GM23338 (cell line): Measurements from ENCODE around the gene RRP36. TPM values are rescaled to one million over a fixed set of nuclear protein-coding genes. Genes with fewer than 3 reads are reported as not detected.

ENCODE experiments used
- ATAC-seq: fragments of 200-7000 bp; cut with Tn5 transposase; 3 replicates; pipeline ENCODE4 v1.9.1; 2020
- DNase-seq: peaks from one replicate; pipeline ENCODE4 v3.0.0-alpha.2; 2015; ENCODE audit warnings: low spot score
- H2AFZ ChIP-seq: fragments of 200-600 bp; sonication (generic); 2 replicates; pipeline ENCODE4 v1.8.0; 2016; ENCODE audit warnings: antibody characterized with exemption, mild to moderate bottlenecking, moderate library complexity
- H3F3A ChIP-seq: fragments of 200-600 bp; sonication (generic); replicated peaks from 2 replicates; pipeline ENCODE4 v1.8.0; 2017; ENCODE audit warnings: antibody characterized with exemption, mixed run types, low read depth
- H3K27ac ChIP-seq: fragments of 200-600 bp; sonication (generic); 2 replicates; pipeline ENCODE4 v1.6.1; 2016; ENCODE audit warnings: low read depth
- H3K27me3 ChIP-seq: fragments of 200-600 bp; sonication (generic); 2 replicates; pipeline ENCODE4 v1.8.0; 2016; ENCODE audit warnings: mild to moderate bottlenecking, mixed run types, moderate library complexity; ENCODE audit not compliant: insufficient read depth
- H3K36me3 ChIP-seq: fragments of 200-600 bp; sonication (generic); 2 replicates; pipeline ENCODE4 v1.8.0; 2016; ENCODE audit warnings: mild to moderate bottlenecking; ENCODE audit not compliant: insufficient read depth
- H3K4me1 ChIP-seq: fragments of 200-600 bp; sonication (generic); 2 replicates; pipeline ENCODE4 v1.8.0; 2016; ENCODE audit warnings: mild to moderate bottlenecking, moderate library complexity; ENCODE audit not compliant: insufficient read depth
- H3K4me2 ChIP-seq: fragments of 200-600 bp; sonication (generic); 2 replicates; pipeline ENCODE4 v1.7.1; 2017; ENCODE audit warnings: mixed run types
- H3K4me3 ChIP-seq: fragments of 200-600 bp; sonication (generic); 2 replicates; pipeline ENCODE4 v1.6.1; 2016; ENCODE audit warnings: mixed run types
- H3K79me2 ChIP-seq: fragments of 200-600 bp; sonication (generic); replicated peaks from 2 replicates; pipeline ENCODE4 v1.8.0; 2017; ENCODE audit warnings: mild to moderate bottlenecking; ENCODE audit not compliant: insufficient read depth
- H3K9me2 ChIP-seq: fragments of 200-600 bp; sonication (generic); 2 replicates; pipeline ENCODE4 v1.8.0; 2017; ENCODE audit not compliant: insufficient read depth
- H4K20me1 ChIP-seq: fragments of 200-600 bp; sonication (generic); replicated peaks from 2 replicates; pipeline ENCODE4 v1.8.0; 2017; ENCODE audit warnings: mild to moderate bottlenecking; ENCODE audit not compliant: insufficient read depth
- H3K27ac Mint-ChIP-seq: 2 replicates; pipeline ENCODE4 v1.8.0; 2020; ENCODE audit warnings: inconsistent platforms, mild to moderate bottlenecking, moderate library complexity, mixed read lengths
- H3K27me3 Mint-ChIP-seq: 3 replicates; pipeline ENCODE4 v1.8.0; 2022; ENCODE audit warnings: low read depth, mild to moderate bottlenecking, moderate library complexity, mixed read lengths, inconsistent platforms; ENCODE audit not compliant: insufficient read depth, poor library complexity
- H3K36me3 Mint-ChIP-seq: 3 replicates; pipeline ENCODE4 v1.8.0; 2021; ENCODE audit warnings: low read depth, mild to moderate bottlenecking, inconsistent platforms, moderate library complexity, mixed read lengths
- H3K4me1 Mint-ChIP-seq: 3 replicates; pipeline ENCODE4 v1.8.0; 2020; ENCODE audit warnings: mild to moderate bottlenecking, inconsistent platforms, mixed read lengths
- H3K4me3 Mint-ChIP-seq: 3 replicates; pipeline ENCODE4 v1.8.0; 2021; ENCODE audit warnings: moderate library complexity, mild to moderate bottlenecking, inconsistent platforms, mixed read lengths
- H3K9me3 Mint-ChIP-seq: 3 replicates; pipeline ENCODE4 v1.8.0; 2020; ENCODE audit warnings: moderate library complexity, mild to moderate bottlenecking, inconsistent platforms, mixed read lengths
- CREB1 ChIP-seq: fragments of 250-450 bp; sonication (Bioruptor Pico); IDR thresholded peaks from 2 replicates; pipeline ENCODE4 v1.5.0; 2020; ENCODE audit warnings: low read depth, mild to moderate bottlenecking, moderate library complexity
- EZH2 ChIP-seq: fragments of 200-600 bp; sonication (generic); IDR thresholded peaks from one replicate; pipeline ENCODE4 v1.8.0; 2017; ENCODE audit warnings: antibody characterized with exemption, mild to moderate bottlenecking, low read depth; ENCODE audit not compliant: unreplicated experiment
- EZH2phosphoT487 ChIP-seq: fragments of 200-600 bp; sonication (generic); IDR thresholded peaks from one replicate; pipeline ENCODE4 v1.8.1; 2018; ENCODE audit warnings: antibody characterized with exemption; ENCODE audit not compliant: unreplicated experiment
- JUNB ChIP-seq: IDR thresholded peaks from one replicate; pipeline ENCODE4 v1.6.1; 2016; ENCODE audit warnings: antibody characterized with exemption; ENCODE audit not compliant: unreplicated experiment
- NANOG ChIP-seq: IDR thresholded peaks from 2 replicates; pipeline ENCODE4 v1.6.1; 2016; ENCODE audit warnings: antibody characterized with exemption, borderline replicate concordance
- POLR2AphosphoS5 ChIP-seq: IDR thresholded peaks from 2 replicates; pipeline ENCODE4 v1.6.1; 2016; ENCODE audit warnings: antibody characterized with exemption, low read depth
- REST ChIP-seq: IDR thresholded peaks from one replicate; pipeline ENCODE4 v1.6.1; 2018; ENCODE audit warnings: antibody characterized with exemption; ENCODE audit not compliant: unreplicated experiment
- STAT1 ChIP-seq: IDR thresholded peaks from one replicate; pipeline ENCODE4 v1.6.1; 2016; ENCODE audit warnings: antibody characterized with exemption; ENCODE audit not compliant: unreplicated experiment
- ZNF114 ChIP-seq: fragments of 250-450 bp; sonication (Bioruptor Pico); IDR thresholded peaks from 2 replicates; pipeline ENCODE4 v1.5.0; 2020; ENCODE audit warnings: mild to moderate bottlenecking, moderate library complexity
- ZNF331 ChIP-seq: fragments of 250-450 bp; sonication (Bioruptor Pico); IDR thresholded peaks from 2 replicates; pipeline ENCODE4 v1.5.0; 2020; ENCODE audit warnings: low read depth, mild to moderate bottlenecking, moderate library complexity
- ZNF462 ChIP-seq: fragments of 250-450 bp; sonication (Bioruptor Pico); IDR thresholded peaks from 2 replicates; pipeline ENCODE4 v1.5.0; 2020; ENCODE audit warnings: mild to moderate bottlenecking, moderate library complexity
- polyA plus RNA-seq: library from polyadenylated mRNA; unstranded; fragments of >200 nt; fragmentation: Nextera tagmentation; extraction: Ambion mirVana; gene quantifications from 2 replicates; pipeline ENCODE4 v1.2.1, GENCODE V29; 2016
- total RNA-seq: library from RNA; depleted of rRNA; stranded (reverse); fragments of >200 nt; shearing (Covaris generic); gene quantifications from 2 replicates; pipeline ENCODE4 v1.2.3, GENCODE V29; 2014
- TF ChIP-seq, protein P1 (sequence below), 2 experiments: fragments of 200-600 bp in 1 of 2; sonication (generic) in 1 of 2; conservative IDR thresholded peaks; 2 replicates each; pipeline versions ENCODE4 v1.5.1 to v1.6.1; 2016 to 2017; ENCODE audit warnings: antibody characterized with exemption in 2 of 2, low read depth in 2 of 2, mild to moderate bottlenecking in 2 of 2, moderate library complexity in 1 of 2
- TF ChIP-seq, protein P2 (sequence below): IDR thresholded peaks from 2 replicates; pipeline ENCODE4 v1.6.1; 2016; ENCODE audit warnings: antibody characterized with exemption

Gene RRP36
- total and polyA plus RNA-seq, 2 experiments from 2014 or later: 64.7 to 106 TPM

GRCh38 chr6:43078691-43079090 is 57.3 kb downstream of the RRP36 start:
- Histone ChIP-seq H4K20me1 (peaks cover 50% of the 10 kb centered on the region), H3K27me3 (no peaks in the 10 kb centered on the region), H3K27ac (no peak overlapping the region), H3K9me2 (no peaks in the 10 kb centered on the region), H2AFZ (no peak overlapping the region), H3K79me2 (peaks cover 74% of the 10 kb centered on the region), H3K4me3 (peak overlapping the region; percentile 98; the same call in 1 of the 2 replicates), H3K4me1 (peaks cover 44% of the 10 kb centered on the region), H3K36me3 (no peaks in the 10 kb centered on the region; the same call in 1 of the 2 replicates), H3K4me2 (peak overlapping the region; percentile 90), H3F3A (0 out of 2 replicates have a peak, but pooled peaks cover 3% of the 10 kb centered on the region)
- Mint-ChIP-seq H3K36me3 (peaks cover 7% of the 10 kb centered on the region; the same call in 2 of the 3 replicates), H3K27me3 (peaks cover 15% of the 10 kb centered on the region), H3K4me1 (peaks cover 44% of the 10 kb centered on the region), H3K4me3 (no peak overlapping the region; the same call in 2 of the 3 replicates), H3K9me3 (no peaks in the 10 kb centered on the region; the same call in 2 of the 3 replicates), H3K27ac (no peak overlapping the region)
- no peak for ATAC-seq
- TF ChIP-seq REST (no peak), ZNF462 (no peak), ZNF331 (CRISPR knock-in tag) (no peak), ZNF114 (CRISPR knock-in tag) (no peak), NANOG (no peak), POLR2AphosphoS5 (no peak), JUNB (no peak), EZH2 (no peak), CREB1 (CRISPR knock-in tag) (no peak), STAT1 (no peak), EZH2phosphoT487 (no peak)
- TF ChIP-seq, protein P1, sequence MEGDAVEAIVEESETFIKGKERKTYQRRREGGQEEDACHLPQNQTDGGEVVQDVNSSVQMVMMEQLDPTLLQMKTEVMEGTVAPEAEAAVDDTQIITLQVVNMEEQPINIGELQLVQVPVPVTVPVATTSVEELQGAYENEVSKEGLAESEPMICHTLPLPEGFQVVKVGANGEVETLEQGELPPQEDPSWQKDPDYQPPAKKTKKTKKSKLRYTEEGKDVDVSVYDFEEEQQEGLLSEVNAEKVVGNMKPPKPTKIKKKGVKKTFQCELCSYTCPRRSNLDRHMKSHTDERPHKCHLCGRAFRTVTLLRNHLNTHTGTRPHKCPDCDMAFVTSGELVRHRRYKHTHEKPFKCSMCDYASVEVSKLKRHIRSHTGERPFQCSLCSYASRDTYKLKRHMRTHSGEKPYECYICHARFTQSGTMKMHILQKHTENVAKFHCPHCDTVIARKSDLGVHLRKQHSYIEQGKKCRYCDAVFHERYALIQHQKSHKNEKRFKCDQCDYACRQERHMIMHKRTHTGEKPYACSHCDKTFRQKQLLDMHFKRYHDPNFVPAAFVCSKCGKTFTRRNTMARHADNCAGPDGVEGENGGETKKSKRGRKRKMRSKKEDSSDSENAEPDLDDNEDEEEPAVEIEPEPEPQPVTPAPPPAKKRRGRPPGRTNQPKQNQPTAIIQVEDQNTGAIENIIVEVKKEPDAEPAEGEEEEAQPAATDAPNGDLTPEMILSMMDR (conservative IDR thresholded peaks at IDR 0.05; ENCODE audit: low read depth in 2 of 2): no peak
- TF ChIP-seq, protein P2, sequence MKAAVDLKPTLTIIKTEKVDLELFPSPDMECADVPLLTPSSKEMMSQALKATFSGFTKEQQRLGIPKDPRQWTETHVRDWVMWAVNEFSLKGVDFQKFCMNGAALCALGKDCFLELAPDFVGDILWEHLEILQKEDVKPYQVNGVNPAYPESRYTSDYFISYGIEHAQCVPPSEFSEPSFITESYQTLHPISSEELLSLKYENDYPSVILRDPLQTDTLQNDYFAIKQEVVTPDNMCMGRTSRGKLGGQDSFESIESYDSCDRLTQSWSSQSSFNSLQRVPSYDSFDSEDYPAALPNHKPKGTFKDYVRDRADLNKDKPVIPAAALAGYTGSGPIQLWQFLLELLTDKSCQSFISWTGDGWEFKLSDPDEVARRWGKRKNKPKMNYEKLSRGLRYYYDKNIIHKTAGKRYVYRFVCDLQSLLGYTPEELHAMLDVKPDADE: no peak
- no peak for DNase-seq
